ENCODE results near the gene SLC5A11. TPM values are rescaled to one million over a fixed set of nuclear protein-coding genes. Genes with fewer than 3 reads are reported as not detected.

Gene SLC5A11
- total and polyA plus RNA-seq, 2 of the 13 experiments (the other 11 are each of a cell fraction or from before 2014, with no cell fraction given): 1.2 to 3.3 TPM

- TF ChIP-seq BORCS8-MEF2B (CRISPR knock-in tag; IDR thresholded peaks at IDR 0.05) (peak; percentile 99), ZSCAN9 (CRISPR knock-in tag; IDR thresholded peaks at IDR 0.05; ENCODE audit: borderline replicate concordance) (peak; percentile 99), PAWR (CRISPR knock-in tag; IDR thresholded peaks at IDR 0.05; ENCODE audit: borderline replicate concordance) (0 out of 2 replicates have a peak, but pooled peaks have one; percentile 72), ZBTB14 (CRISPR knock-in tag; IDR thresholded peaks at IDR 0.05) (no peak), ZNF256 (CRISPR knock-in tag; conservative IDR thresholded peaks at IDR 0.05) (peak; percentile 94), DNMT3B (CRISPR knock-in tag; conservative IDR thresholded peaks at IDR 0.05) (peak; percentile 99), DNMT1 (CRISPR knock-in tag; IDR thresholded peaks at IDR 0.05) (no peak), ZSCAN21 (CRISPR knock-in tag; IDR thresholded peaks at IDR 0.05; ENCODE audit: borderline replicate concordance) (peak; percentile 84; the same call in 1 of the 2 replicates), ZMYM4 (CRISPR knock-in tag; IDR thresholded peaks at IDR 0.05) (peak; percentile 74), ZNF614 (CRISPR knock-in tag; IDR thresholded peaks at IDR 0.05; ENCODE audit: borderline replicate concordance) (peak; percentile 82; the same call in 1 of the 2 replicates), SUZ12 (IDR thresholded peaks at IDR 0.05; ENCODE audit: low read depth, low read length) (no peak), SNAI1 (CRISPR knock-in tag; IDR thresholded peaks at IDR 0.05; ENCODE audit: borderline replicate concordance) (peak; percentile 80; the same call in 1 of the 2 replicates), RBM39 (IDR thresholded peaks at IDR 0.05; ENCODE audit: low read depth, low read length, poor library complexity, severe bottlenecking) (no peak), ATF7 (IDR thresholded peaks at IDR 0.05) (no peak), ATF7 (CRISPR knock-in tag; IDR thresholded peaks at IDR 0.05) (no peak), TCF7 (IDR thresholded peaks at IDR 0.05; ENCODE audit: low read depth) (no peak), ZNF33A (CRISPR knock-in tag; IDR thresholded peaks at IDR 0.05; ENCODE audit: borderline replicate concordance) (no peak), SRSF9 (IDR thresholded peaks at IDR 0.05; ENCODE audit: borderline replicate concordance, insufficient read depth, low read depth, low read length, poor library complexity, severe bottlenecking) (no peak), ZNF230 (CRISPR knock-in tag; IDR thresholded peaks at IDR 0.05) (peak; percentile 91), ZKSCAN5 (CRISPR knock-in tag; IDR thresholded peaks at IDR 0.05) (peak; percentile 39; the same call in 1 of the 2 replicates), ZSCAN31 (CRISPR knock-in tag; IDR thresholded peaks at IDR 0.05; ENCODE audit: low read depth) (peak; percentile 77; the same call in 1 of the 2 replicates), ZFX (CRISPR knock-in tag; IDR thresholded peaks at IDR 0.05; ENCODE audit: low read depth) (0 out of 2 replicates have a peak, but pooled peaks have one; percentile 30), ZNF503 (CRISPR knock-in tag; IDR thresholded peaks at IDR 0.05) (no peak), GPN1 (CRISPR knock-in tag; IDR thresholded peaks at IDR 0.05; ENCODE audit: borderline replicate concordance) (peak; percentile 92; the same call in 1 of the 2 replicates), RFX3 (CRISPR knock-in tag; IDR thresholded peaks at IDR 0.05) (peak; percentile 59), RBFOX2 (IDR thresholded peaks at IDR 0.05; ENCODE audit: low read depth, low read length) (no peak), SP1 (IDR thresholded peaks at IDR 0.05) (no peak), SP1 (CRISPR knock-in tag; IDR thresholded peaks at IDR 0.05) (no peak)
Measured at GRCh38 chr16:24858219-24859041, 12.7 kb downstream of the SLC5A11 start (continued).

Measured in HepG2 (cell line).